Mammary epithelial cell (primary cell): ENCODE data around the gene EPHA10.

Source experiments
- EZH2 ChIP-seq: IDR thresholded peaks from 2 replicates; pipeline ENCODE4 v1.6.1; 2012; ENCODE audit warnings: low read length, inconsistent platforms, borderline replicate concordance
- TF ChIP-seq, protein P1 (sequence below), 2 donors: IDR thresholded peaks in 1 of 2; conservative IDR thresholded peaks in 1 of 2; 2 replicates each; pipeline ENCODE4 v1.5.1; 2011 to 2012; ENCODE audit warnings: inconsistent platforms in 2 of 2, low read length in 2 of 2, mild to moderate bottlenecking in 2 of 2, control low read depth in 1 of 2, low read depth in 1 of 2; ENCODE audit not compliant: insufficient read depth in 1 of 2; ENCODE audit errors: extremely low read depth in 1 of 2

DNA sequence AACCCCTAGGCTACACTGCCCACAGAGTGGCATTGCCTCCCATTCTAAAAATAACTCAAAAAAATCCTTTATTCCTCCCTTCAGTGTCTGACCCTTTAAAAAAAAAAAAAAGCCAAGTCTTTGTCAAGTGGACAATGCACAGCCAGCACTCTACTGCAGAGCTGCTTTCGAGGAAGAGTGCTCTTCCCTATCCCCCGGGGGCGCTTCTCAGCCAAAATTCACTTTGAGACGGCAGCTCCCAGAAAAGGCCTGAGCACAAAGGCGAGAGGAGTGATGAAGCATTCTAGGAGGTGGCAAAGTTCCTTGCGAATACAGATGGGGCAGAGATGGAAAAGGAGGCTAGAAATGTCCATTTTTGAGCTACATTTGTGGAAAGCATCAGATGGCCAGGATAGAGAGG lies 23.3 kb downstream of the EPHA10 start:
- TF ChIP-seq, protein P1, sequence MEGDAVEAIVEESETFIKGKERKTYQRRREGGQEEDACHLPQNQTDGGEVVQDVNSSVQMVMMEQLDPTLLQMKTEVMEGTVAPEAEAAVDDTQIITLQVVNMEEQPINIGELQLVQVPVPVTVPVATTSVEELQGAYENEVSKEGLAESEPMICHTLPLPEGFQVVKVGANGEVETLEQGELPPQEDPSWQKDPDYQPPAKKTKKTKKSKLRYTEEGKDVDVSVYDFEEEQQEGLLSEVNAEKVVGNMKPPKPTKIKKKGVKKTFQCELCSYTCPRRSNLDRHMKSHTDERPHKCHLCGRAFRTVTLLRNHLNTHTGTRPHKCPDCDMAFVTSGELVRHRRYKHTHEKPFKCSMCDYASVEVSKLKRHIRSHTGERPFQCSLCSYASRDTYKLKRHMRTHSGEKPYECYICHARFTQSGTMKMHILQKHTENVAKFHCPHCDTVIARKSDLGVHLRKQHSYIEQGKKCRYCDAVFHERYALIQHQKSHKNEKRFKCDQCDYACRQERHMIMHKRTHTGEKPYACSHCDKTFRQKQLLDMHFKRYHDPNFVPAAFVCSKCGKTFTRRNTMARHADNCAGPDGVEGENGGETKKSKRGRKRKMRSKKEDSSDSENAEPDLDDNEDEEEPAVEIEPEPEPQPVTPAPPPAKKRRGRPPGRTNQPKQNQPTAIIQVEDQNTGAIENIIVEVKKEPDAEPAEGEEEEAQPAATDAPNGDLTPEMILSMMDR (conservative IDR thresholded peaks at IDR 0.05 in 1 of 2, IDR thresholded peaks at IDR 0.05 in 1 of 2; ENCODE audit: extremely low read depth in 1 of 2, insufficient read depth in 1 of 2, low read depth in 1 of 2, low read length in 2 of 2) = no peak
- no peak for TF ChIP-seq EZH2
